ENCODE data around the gene LMNTD1. TPM values are rescaled to one million over a fixed set of nuclear protein-coding genes. Genes with fewer than 3 reads are reported as not detected.
"Not testable (repeated sequence)": the region's sequence is repeated elsewhere in the genome, so short reads cannot be mapped to it uniquely, and the experiment has no call there.

LMNTD1 gene
- total and polyA plus RNA-seq, 4 donors: 0.18 to 14.9 (median 3.4) TPM

DNA sequence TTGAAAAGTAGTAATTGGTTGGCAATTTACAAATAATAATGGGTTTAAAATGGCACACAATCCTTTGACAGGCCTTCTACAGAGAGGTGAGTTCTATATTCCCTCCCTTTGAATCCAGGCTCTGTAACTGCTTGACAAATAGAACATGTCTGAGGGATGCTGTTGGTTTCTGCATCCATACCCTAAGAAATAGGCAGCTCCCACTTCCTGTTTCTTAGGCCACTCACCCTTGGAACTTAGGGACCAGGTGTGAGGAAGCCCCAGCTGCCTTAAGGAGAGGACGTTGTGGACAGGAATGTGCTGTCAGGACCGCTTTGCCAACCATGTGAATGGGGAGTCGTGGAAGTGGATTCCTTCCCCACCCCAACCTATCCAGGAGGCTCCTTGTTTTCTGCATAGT is 59.4 kb downstream of the LMNTD1 start:
- Histone ChIP-seq H3K4me3 (no peak overlapping the region), H3K9me3 (ENCODE audit: control insufficient read depth in 4 of 4, insufficient read depth in 3 of 4, low read length in 3 of 4) (peaks cover 0 to 2% (median 0%) of the 10 kb centered on the region in 4 donors), H3K36me3 (ENCODE audit: control insufficient read depth in 4 of 4, insufficient read depth in 4 of 4, low read length in 4 of 4) (no peaks in the 10 kb centered on the region), H3K27me3 (ENCODE audit: control insufficient read depth in 3 of 3, insufficient read depth in 3 of 3, low read length in 2 of 3) (no peaks in the 10 kb centered on the region), H3K4me1 (ENCODE audit: control insufficient read depth in 5 of 5, insufficient read depth in 5 of 5, low read length in 5 of 5) (peaks cover 0 to 19% (median 0%) of the 10 kb centered on the region in 5 donors), H3K27ac (ENCODE audit: low read depth in 1 of 2, low read length in 1 of 2) (no peak overlapping the region), H3K9ac (ENCODE audit: insufficient read depth in 1 of 2, low read length in 2 of 2) (no peak overlapping the region)
- no peak for DNase-seq
- TF ChIP-seq, protein P1, sequence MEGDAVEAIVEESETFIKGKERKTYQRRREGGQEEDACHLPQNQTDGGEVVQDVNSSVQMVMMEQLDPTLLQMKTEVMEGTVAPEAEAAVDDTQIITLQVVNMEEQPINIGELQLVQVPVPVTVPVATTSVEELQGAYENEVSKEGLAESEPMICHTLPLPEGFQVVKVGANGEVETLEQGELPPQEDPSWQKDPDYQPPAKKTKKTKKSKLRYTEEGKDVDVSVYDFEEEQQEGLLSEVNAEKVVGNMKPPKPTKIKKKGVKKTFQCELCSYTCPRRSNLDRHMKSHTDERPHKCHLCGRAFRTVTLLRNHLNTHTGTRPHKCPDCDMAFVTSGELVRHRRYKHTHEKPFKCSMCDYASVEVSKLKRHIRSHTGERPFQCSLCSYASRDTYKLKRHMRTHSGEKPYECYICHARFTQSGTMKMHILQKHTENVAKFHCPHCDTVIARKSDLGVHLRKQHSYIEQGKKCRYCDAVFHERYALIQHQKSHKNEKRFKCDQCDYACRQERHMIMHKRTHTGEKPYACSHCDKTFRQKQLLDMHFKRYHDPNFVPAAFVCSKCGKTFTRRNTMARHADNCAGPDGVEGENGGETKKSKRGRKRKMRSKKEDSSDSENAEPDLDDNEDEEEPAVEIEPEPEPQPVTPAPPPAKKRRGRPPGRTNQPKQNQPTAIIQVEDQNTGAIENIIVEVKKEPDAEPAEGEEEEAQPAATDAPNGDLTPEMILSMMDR (IDR thresholded peaks at IDR 0.05; ENCODE audit: control extremely low read depth, extremely low read depth): no peak
- ATAC-seq (ENCODE audit: insufficient read depth, low FRiP score): no peak
- 85% methylated on average over 3 of the region's 3 CpGs for WGBS, 2 donors

DNA sequence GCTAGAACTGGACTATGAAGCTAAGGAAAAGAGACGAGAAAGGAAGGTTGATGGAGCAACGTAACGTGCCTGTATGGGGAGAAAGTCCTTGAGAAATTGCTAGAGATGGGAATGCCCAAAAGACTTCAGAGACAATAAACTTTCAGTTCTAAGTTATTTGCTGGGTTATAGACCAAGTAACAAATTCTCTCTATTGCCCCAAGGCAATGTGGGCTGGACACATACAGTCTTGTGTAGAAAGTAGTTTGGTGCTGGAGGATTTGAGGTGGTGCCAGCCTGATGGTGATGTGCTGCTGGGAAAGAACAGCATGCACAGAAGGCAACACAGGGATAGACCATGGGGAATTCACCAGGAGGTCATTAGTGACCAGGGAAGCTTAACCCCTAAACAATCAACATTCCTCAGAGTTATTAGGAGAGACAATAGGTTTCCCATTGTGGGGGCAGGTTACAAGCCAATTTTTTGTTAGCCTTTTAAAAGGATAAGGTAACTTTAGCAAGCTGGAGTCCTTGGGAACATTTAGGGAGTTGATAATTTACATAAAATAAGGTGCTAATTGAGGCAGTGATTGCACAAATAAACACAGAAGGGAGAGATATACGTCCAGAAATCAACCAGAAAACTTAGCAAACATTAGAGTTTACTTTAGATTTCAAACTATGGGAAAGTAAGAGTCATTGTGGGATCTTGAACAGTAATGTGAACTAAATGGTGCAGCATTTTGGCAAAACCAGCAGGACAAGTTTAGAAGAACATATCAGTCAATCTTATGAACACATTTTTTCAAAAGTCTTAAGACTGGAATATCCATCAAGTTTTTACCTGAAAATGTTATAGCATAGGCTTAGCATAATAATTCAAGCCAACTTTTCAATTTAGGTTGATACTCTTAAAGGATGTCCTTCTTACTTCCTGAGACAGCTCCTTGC is 61.4 kb downstream of the LMNTD1 start:
- H3K9me3 ChIP-seq (ENCODE audit: control insufficient read depth in 4 of 4, insufficient read depth in 3 of 4, low read length in 3 of 4): no peaks in the 10 kb centered on the region
- H3K27me3 ChIP-seq (ENCODE audit: control insufficient read depth in 3 of 3, insufficient read depth in 3 of 3, low read length in 2 of 3): no peaks in the 10 kb centered on the region
- H3K9ac ChIP-seq (ENCODE audit: insufficient read depth in 1 of 2, low read length in 2 of 2): no peak overlapping the region
- peaks cover 0 to 19% (median 0%) of the 10 kb centered on the region in 5 donors for H3K4me1 ChIP-seq (ENCODE audit: control insufficient read depth in 5 of 5, insufficient read depth in 5 of 5, low read length in 5 of 5)
- no peaks in the 10 kb centered on the region for H3K36me3 ChIP-seq (ENCODE audit: control insufficient read depth in 4 of 4, insufficient read depth in 4 of 4, low read length in 4 of 4)
- no peak overlapping the region for H3K4me3 ChIP-seq
- 77 to 81% methylated on average over 4 of the region's 4 CpGs for WGBS, 2 donors
- DNase-seq (peak in 1 of 3 donors; percentile 61), ATAC-seq (ENCODE audit: insufficient read depth, low FRiP score) (no peak)
- TF ChIP-seq, protein P1 (IDR thresholded peaks at IDR 0.05; ENCODE audit: control extremely low read depth, extremely low read depth): no peak
- no peak overlapping the region for H3K27ac ChIP-seq (ENCODE audit: low read depth in 1 of 2, low read length in 1 of 2)

DNA sequence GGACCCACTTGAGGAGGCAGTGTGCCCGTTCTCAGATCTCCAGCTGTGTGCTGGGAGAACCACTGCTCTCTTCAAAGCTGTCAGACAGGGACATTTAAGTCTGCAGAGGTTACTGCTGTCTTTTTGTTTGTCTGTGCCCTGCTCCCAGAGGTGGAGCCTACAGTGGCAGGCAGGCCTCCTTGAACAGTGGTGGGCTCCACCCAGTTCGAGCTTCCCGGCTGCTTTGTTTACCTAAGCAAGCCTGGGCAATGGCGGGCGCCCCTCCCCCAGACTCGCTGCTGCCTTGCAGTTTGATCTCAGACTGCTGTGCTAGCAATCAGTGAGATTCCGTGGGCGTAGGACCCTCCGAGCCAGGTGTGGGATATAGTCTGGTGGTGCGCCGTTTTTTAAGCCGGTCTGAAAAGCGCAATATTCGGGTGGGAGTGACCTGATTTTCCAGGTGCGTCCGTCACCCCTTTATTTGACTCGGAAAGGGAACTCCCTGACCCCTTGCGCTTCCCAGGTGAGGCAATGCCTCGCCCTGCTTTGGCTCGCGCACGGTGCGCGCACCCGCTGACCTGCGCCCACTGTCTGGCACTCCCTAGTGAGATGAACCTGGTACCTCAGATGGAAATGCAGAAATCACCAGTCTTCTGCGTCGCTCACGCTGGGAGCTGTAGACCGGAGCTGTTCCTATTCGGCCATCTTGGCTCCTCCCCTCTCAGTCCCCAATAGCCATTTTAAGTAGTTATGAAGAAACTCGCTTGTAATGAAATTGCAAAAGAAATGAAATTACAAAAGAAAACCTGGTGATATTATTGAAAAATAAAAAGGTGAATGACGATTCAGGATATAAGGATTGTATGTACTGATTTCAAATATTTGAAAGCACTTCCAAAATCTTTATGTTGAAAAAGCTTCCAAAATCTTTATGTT is 63.9 kb downstream of the LMNTD1 start:
- H3K27me3 ChIP-seq (ENCODE audit: control insufficient read depth in 3 of 3, insufficient read depth in 3 of 3, low read length in 2 of 3); H3K9me3 ChIP-seq (ENCODE audit: control insufficient read depth in 4 of 4, insufficient read depth in 3 of 4, low read length in 3 of 4); H3K4me1 ChIP-seq (ENCODE audit: control insufficient read depth in 5 of 5, insufficient read depth in 5 of 5, low read length in 5 of 5); H3K27ac ChIP-seq (ENCODE audit: low read depth in 1 of 2, low read length in 1 of 2); DNase-seq; H3K4me3 ChIP-seq; ATAC-seq (ENCODE audit: insufficient read depth, low FRiP score); H3K36me3 ChIP-seq (ENCODE audit: control insufficient read depth in 4 of 4, insufficient read depth in 4 of 4, low read length in 4 of 4); H3K9ac ChIP-seq (ENCODE audit: insufficient read depth in 1 of 2, low read length in 2 of 2): not testable (repeated sequence)
- 85 to 92% methylated on average over 32 to 33 of the region's 33 CpGs for WGBS, 2 donors

DNA sequence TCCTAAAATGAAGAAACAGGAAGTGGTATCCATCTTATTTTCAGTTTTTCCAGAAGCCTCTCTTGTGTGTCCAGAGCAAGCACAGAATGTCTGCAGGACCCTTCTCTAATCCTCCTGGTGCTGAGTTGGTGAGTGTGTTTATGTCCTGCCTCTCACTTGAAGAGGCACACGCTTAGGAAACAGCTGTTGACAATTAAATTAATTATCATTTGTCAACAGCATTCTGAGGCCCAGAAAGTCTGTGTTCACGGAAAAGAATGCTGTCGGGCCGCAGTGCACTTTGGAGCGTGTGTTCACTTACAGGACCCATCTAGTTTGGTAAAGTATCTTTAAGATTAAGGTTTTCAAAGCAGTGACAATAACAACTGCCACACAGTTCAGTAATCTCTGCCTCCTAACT is 70.5 kb downstream of the LMNTD1 start:
- Histone ChIP-seq H3K9me3 (ENCODE audit: control insufficient read depth in 4 of 4, insufficient read depth in 3 of 4, low read length in 3 of 4) (no peaks in the 10 kb centered on the region), H3K4me1 (ENCODE audit: control insufficient read depth in 5 of 5, insufficient read depth in 5 of 5, low read length in 5 of 5) (no peaks in the 10 kb centered on the region), H3K9ac (ENCODE audit: insufficient read depth in 1 of 2, low read length in 2 of 2) (no peak overlapping the region), H3K27me3 (ENCODE audit: control insufficient read depth in 3 of 3, insufficient read depth in 3 of 3, low read length in 2 of 3) (no peaks in the 10 kb centered on the region), H3K27ac (ENCODE audit: low read depth in 1 of 2, low read length in 1 of 2) (no peak overlapping the region), H3K4me3 (no peak overlapping the region), H3K36me3 (ENCODE audit: control insufficient read depth in 4 of 4, insufficient read depth in 4 of 4, low read length in 4 of 4) (no peaks in the 10 kb centered on the region)
- ATAC-seq (ENCODE audit: insufficient read depth, low FRiP score) (no peak), DNase-seq (no peak)
- TF ChIP-seq, protein P1 (IDR thresholded peaks at IDR 0.05; ENCODE audit: control extremely low read depth, extremely low read depth): no peak
- WGBS, 2 donors: 50 to 56% methylated on average over 5 of the region's 5 CpGs
